Transverse colon (tissue), 4 donors: Measurements from ENCODE around the gene FER. TPM values are rescaled to one million over a fixed set of nuclear protein-coding genes. Genes with fewer than 3 reads are reported as not detected.
"Not testable (repeated sequence)": the region's sequence is repeated elsewhere in the genome, so short reads cannot be mapped to it uniquely, and the experiment has no call there.

Experiments used
- DNase-seq: peaks from one replicate; pipeline ENCODE4 v3.0.0-alpha.2; 2019
- H3K27ac ChIP-seq, 4 donors: fragments of 200-600 bp; sonication (generic); 2 replicates each; pipeline ENCODE4 v1.5.1; 2016 to 2018; ENCODE audit warnings: inconsistent platforms in 4 of 4
- H3K27me3 ChIP-seq: fragments of 200-600 bp; sonication (generic); 2 replicates; pipeline ENCODE4 v1.5.1; 2017; ENCODE audit warnings: inconsistent platforms
- H3K36me3 ChIP-seq, 4 donors: fragments of 200-600 bp; sonication (generic); 2 replicates each; pipeline ENCODE4 v1.5.1; 2017 to 2019; ENCODE audit warnings: inconsistent platforms in 4 of 4
- H3K4me1 ChIP-seq, 4 donors: fragments of 200-600 bp; sonication (generic); 2 replicates each; pipeline ENCODE4 v1.5.1; 2017 to 2020; ENCODE audit warnings: inconsistent platforms in 4 of 4
- H3K4me3 ChIP-seq, 4 donors: fragments of 200-600 bp; sonication (generic); 1 replicate in 1 of 4; 2 replicates in 3 of 4; pipeline versions ENCODE4 v1.5.1 to v1.6.1; 2017 to 2019; ENCODE audit warnings: inconsistent platforms in 4 of 4
- H3K9me3 ChIP-seq, 2 donors: fragments of 200-600 bp; sonication (generic); 2 replicates each; pipeline ENCODE4 v1.5.1; 2017 to 2019; ENCODE audit warnings: inconsistent platforms in 2 of 2
- EP300 ChIP-seq: sonication (generic); formaldehyde crosslinking; IDR thresholded peaks from one replicate; pipeline ENCODE4 v1.6.1; 2017; ENCODE audit warnings: antibody characterized with exemption, low read depth
- POLR2A ChIP-seq: fragments of 450-650 bp; IDR thresholded peaks from one replicate; pipeline ENCODE4 v1.6.1; 2016; ENCODE audit warnings: antibody characterized with exemption, mild to moderate bottlenecking, moderate library complexity
- POLR2AphosphoS5 ChIP-seq, 3 donors: sonication (generic); formaldehyde crosslinking; IDR thresholded peaks; one replicate each; pipeline ENCODE4 v1.6.1; 2016; ENCODE audit warnings: antibody characterized with exemption in 3 of 3
- WGBS, 2 donors: methylation state at CpG; one replicate each; pipeline ENCODE4 v1.1.5; 2018; ENCODE audit warnings: low coverage in 1 of 2; 5-methylcytosine and 5-hydroxymethylcytosine counted together
- in situ Hi-C, 4 donors: fragments of 200-750 bp; cut with MboI; loops; one replicate each; pipeline versions ENCODE4 v1.15.0 to v1.15.1; 2017; ENCODE audit warnings: low sequenced_read_pairs in 3 of 4, low pct_ligation_motif_present in 1 of 4, low pct_unique_long_range_greater_than_20kb in 1 of 4
- intact Hi-C: fragments of 100-400 bp; cut with DNase I; formaldehyde crosslinking; loops from one replicate; pipeline ENCODE4 v1.15.1; 2023; ENCODE audit warnings: low total_unique reads
- total RNA-seq, 4 donors: library from RNA; depleted of rRNA; stranded (reverse); fragments of >200 nt; gene quantifications; one replicate each; pipeline ENCODE4 v1.1.0, GENCODE V29; 2016
- TF ChIP-seq, protein P1 (sequence below), 5 experiments: fragments of 200-600 bp in 3 of 5; fragments of 450-650 bp in 2 of 5; sonication (generic) in 3 of 5; IDR thresholded peaks; 1 replicate in 2 of 5; 2 replicates in 3 of 5; pipeline ENCODE4 v1.5.1; 2016 to 2017; ENCODE audit warnings: antibody characterized with exemption in 5 of 5, inconsistent platforms in 3 of 5, mild to moderate bottlenecking in 2 of 5, moderate library complexity in 1 of 5

FER gene
- total RNA-seq, 4 donors from 2014 or later = 7.5 to 25.5 (median 13.1) TPM

DNA sequence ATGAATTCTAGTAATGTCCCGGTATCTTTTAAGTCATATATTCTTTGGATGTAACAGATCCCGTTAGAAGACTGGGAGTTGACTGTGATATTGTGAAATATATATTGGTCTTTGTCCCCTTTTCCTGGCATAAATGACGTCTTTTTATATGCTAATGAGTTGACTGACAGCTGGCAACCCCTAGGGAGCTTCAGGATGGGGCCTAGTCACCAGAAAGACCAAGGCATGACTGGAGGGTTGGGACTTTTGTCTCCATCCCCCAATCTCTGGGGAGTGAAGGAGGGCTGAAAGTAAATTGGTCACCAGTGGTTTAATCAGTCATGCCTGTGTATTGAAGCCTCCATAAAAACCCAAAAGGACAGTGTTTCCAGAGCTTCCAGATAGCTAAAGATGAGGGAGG, 420.5 kb downstream of the FER start:
- intact Hi-C loops = no loop called here
- no peak overlapping the region for H3K4me3 ChIP-seq
- no peaks in the 10 kb centered on the region for H3K27me3 ChIP-seq
- no peaks in the 10 kb centered on the region for H3K36me3 ChIP-seq
- TF ChIP-seq POLR2AphosphoS5 (IDR thresholded peaks at IDR 0.05) = no peak
- TF ChIP-seq EP300 = no peak
- no peak for TF ChIP-seq POLR2A
- TF ChIP-seq, protein P1, sequence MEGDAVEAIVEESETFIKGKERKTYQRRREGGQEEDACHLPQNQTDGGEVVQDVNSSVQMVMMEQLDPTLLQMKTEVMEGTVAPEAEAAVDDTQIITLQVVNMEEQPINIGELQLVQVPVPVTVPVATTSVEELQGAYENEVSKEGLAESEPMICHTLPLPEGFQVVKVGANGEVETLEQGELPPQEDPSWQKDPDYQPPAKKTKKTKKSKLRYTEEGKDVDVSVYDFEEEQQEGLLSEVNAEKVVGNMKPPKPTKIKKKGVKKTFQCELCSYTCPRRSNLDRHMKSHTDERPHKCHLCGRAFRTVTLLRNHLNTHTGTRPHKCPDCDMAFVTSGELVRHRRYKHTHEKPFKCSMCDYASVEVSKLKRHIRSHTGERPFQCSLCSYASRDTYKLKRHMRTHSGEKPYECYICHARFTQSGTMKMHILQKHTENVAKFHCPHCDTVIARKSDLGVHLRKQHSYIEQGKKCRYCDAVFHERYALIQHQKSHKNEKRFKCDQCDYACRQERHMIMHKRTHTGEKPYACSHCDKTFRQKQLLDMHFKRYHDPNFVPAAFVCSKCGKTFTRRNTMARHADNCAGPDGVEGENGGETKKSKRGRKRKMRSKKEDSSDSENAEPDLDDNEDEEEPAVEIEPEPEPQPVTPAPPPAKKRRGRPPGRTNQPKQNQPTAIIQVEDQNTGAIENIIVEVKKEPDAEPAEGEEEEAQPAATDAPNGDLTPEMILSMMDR (IDR thresholded peaks at IDR 0.05) = no peak
- no peak for DNase-seq
- in situ Hi-C loops = no loop called here
- H3K9me3 ChIP-seq = no peaks in the 10 kb centered on the region
- no peaks in the 10 kb centered on the region for H3K4me1 ChIP-seq
- WGBS, 2 donors = 83 to 91% methylated on average over 3 of the region's 3 CpGs
- no peak overlapping the region for H3K27ac ChIP-seq

DNA sequence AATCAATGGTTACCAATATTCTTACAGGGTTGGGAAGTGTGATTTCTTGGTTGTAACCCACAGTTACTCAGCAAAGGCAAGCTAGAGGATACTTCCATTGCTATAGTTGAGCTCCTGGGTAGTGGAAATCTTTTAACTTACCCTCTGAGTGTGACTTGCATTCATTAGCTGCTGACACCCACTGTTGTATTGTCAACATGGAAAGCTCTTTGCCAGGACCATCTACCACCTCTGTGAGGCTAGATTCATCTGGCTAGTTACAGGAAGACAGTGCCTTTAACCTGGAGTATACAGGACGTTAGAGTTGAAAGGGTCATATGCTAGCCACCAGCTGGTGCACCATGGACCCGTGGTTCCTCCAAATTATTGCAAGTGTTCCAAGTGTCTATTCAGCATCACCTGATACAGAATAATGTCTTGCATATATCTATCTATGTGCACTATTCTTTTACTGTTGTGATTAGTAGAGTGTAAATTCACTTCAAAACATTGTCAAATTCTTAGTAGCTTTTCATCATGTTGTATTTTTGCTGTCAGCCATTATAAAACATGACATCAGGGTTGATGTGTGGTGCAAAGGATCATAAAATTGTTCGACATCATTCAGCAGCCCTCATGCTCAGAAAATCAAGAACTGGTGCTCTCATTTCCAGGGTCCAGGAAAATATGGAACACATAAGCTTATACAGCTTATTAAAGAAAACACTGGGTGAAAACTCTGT, 423.1 kb downstream of the FER start:
- Histone ChIP-seq H3K27me3 (no peaks in the 10 kb centered on the region), H3K36me3 (no peaks in the 10 kb centered on the region), H3K9me3 (no peaks in the 10 kb centered on the region), H3K27ac (no peak overlapping the region), H3K4me3 (no peak overlapping the region), H3K4me1 (no peaks in the 10 kb centered on the region)
- DNase-seq = no peak
- TF ChIP-seq POLR2AphosphoS5 (IDR thresholded peaks at IDR 0.05) (no peak), EP300 (no peak), POLR2A (no peak)
- TF ChIP-seq, protein P1 (IDR thresholded peaks at IDR 0.05) = no peak
- intact Hi-C loops = no loop called here
- WGBS, 2 donors = 72 to 86% methylated on average over 2 to 3 of the region's 3 CpGs
- in situ Hi-C loops = no loop called here

DNA sequence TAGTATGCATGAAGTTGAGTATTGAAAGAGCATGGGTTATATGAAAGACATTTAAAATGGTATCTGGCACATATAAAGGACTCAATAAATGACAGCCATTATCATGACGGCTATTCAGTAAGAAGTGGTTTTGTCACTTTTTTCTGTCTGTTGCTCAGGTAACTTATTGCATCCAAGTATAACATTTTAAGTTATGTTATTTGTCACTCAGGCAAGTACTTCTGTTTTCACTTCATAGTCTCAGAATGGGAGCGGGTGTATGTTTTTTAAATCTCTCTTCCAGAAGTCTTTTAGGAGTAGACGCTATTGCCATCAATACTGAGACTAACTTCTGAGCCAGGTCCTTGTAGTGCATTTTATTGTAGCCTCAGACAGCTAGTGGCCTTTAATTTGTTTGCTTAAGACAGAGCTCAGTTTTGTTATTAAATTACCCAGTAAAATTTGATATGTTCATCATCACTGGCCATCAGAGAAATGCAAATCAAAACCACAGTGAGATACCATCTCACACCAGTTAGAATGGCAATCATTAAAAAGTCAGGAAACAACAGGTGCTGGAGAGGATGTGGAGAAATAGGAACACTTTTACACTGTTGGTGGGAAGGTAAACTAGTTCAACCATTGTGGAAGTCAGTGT, 423.9 kb downstream of the FER start:
- in situ Hi-C loops = not testable (repeated sequence)

DNA sequence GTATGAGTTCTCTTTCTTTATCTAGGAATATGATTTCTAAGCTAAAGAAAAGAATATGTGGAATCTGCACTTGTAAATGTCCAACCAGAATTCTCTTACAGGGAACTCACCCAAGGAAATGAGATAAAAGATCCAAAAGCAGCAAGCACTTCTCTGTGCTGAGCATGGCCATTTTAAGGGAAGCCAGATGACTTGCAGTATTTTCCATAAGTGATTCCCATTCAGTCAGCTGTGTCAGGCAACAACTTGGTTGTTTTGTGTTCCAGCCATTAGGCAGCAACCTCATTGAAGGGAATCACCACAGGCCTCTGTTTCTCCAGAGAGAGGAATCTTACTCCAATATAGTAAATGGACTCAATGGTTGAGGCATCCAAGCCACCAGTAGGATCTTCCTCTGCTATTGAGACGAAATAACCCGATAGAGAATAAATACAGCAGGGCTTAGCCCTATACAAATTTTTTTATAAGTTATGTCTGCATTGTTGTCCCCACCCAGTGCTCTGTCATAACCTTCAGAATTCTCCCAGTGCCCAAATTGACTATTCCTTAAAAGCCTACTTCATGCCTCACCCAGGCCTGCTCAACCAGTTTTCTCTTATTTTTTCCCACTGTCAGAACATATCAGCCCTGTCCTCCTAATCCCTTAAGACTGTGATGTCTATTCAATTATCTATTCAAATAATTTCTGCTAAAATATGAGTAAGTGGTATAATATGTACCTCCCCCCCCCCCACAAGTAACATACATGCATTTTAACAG, 425.5 kb downstream of the FER start:
- no peak for DNase-seq
- Histone ChIP-seq H3K36me3 (no peaks in the 10 kb centered on the region), H3K9me3 (no peaks in the 10 kb centered on the region), H3K4me3 (no peak overlapping the region), H3K27ac (no peak overlapping the region), H3K27me3 (no peaks in the 10 kb centered on the region), H3K4me1 (no peaks in the 10 kb centered on the region)
- intact Hi-C loops = no loop called here
- TF ChIP-seq EP300 = no peak
- no peak for TF ChIP-seq POLR2AphosphoS5 (IDR thresholded peaks at IDR 0.05)
- TF ChIP-seq, protein P1 (IDR thresholded peaks at IDR 0.05) = no peak
- no peak for TF ChIP-seq POLR2A
- in situ Hi-C loops = no loop called here
- 89 to 94% methylated on average over 2 of the region's 2 CpGs for WGBS, 2 donors

More for the DNA sequence above, 423.9 kb downstream of the FER start:
- H3K9me3 ChIP-seq, H3K4me3 ChIP-seq, H3K27me3 ChIP-seq, H3K36me3 ChIP-seq, intact Hi-C loops, DNase-seq, H3K27ac ChIP-seq, H3K4me1 ChIP-seq: not testable (repeated sequence)
- 75 to 89% methylated on average over 3 of the region's 3 CpGs for WGBS, 2 donors
